Adrenal gland (tissue), 5 donors: ENCODE data around the gene ANTKMT.

Source experiments
- POLR2A ChIP-seq, 2 donors: fragments of 450-650 bp; IDR thresholded peaks; one replicate each; pipeline ENCODE4 v1.6.1; 2017; ENCODE audit warnings: antibody characterized with exemption in 2 of 2, mild to moderate bottlenecking in 2 of 2, moderate library complexity in 1 of 2
- TF ChIP-seq, protein P1 (sequence below), 6 experiments: fragments of 450-650 bp in 4 of 6; fragments of 200-600 bp in 2 of 6; sonication (generic) in 1 of 6; IDR thresholded peaks; 1 replicate in 5 of 6; 2 replicates in 1 of 6; pipeline versions ENCODE4 v1.5.1 to v1.8.0; 2016 to 2021; ENCODE audit warnings: antibody characterized with exemption in 6 of 6, mild to moderate bottlenecking in 2 of 6, moderate library complexity in 1 of 6
- donor health status: DM: no; HTN: no; CAD: no.

DNA sequence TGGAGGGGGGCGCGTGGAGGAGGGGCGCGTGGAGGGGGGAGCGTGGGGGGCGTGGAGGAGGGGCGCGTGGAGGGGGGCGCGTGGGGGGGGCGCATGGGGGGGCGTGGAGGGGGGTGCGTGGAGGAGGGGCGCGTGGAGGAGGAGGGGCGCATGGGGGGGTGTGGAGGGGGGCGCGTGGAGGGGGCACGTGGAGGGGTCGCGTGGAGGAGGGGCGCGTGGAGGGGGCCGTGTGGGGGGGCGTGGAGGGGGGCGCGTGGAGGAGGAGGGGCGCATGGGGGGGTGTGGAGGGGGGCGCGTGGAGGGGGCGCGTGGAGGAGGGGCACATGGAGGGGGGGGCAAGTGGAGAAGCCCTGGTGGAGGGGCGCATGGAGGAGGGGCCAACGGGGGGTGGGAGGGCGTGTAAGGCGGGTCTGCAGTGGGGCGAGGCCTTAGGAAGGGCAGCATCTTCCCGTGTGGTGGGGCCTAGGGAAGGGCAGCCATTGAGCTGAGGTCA is 46.8 kb downstream of the ANTKMT start:
- TF ChIP-seq, protein P1, sequence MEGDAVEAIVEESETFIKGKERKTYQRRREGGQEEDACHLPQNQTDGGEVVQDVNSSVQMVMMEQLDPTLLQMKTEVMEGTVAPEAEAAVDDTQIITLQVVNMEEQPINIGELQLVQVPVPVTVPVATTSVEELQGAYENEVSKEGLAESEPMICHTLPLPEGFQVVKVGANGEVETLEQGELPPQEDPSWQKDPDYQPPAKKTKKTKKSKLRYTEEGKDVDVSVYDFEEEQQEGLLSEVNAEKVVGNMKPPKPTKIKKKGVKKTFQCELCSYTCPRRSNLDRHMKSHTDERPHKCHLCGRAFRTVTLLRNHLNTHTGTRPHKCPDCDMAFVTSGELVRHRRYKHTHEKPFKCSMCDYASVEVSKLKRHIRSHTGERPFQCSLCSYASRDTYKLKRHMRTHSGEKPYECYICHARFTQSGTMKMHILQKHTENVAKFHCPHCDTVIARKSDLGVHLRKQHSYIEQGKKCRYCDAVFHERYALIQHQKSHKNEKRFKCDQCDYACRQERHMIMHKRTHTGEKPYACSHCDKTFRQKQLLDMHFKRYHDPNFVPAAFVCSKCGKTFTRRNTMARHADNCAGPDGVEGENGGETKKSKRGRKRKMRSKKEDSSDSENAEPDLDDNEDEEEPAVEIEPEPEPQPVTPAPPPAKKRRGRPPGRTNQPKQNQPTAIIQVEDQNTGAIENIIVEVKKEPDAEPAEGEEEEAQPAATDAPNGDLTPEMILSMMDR (IDR thresholded peaks at IDR 0.05), result no peak
- TF ChIP-seq POLR2A (IDR thresholded peaks at IDR 0.05), result no peak
